Tibial artery (tissue), 4 donors: ENCODE data around the gene ZMYM1.

ENCODE experiments used
- DNase-seq, 2 donors: peaks; one replicate each; pipeline ENCODE4 v3.0.0-alpha.2; 2019
- H3K27ac ChIP-seq, 2 donors: fragments of 200-600 bp; sonication (generic) in 1 of 2; 1 replicate in 1 of 2; 2 replicates in 1 of 2; pipeline ENCODE4 v1.5.1; 2018 to 2019; ENCODE audit warnings: mild to moderate bottlenecking in 1 of 2
- H3K27me3 ChIP-seq, 2 donors: fragments of 200-600 bp; sonication (generic) in 1 of 2; one replicate each; pipeline versions ENCODE4 v1.5.1 to v1.6.0; 2016 to 2019
- H3K36me3 ChIP-seq, 3 donors: fragments of 200-600 bp; sonication (generic) in 2 of 3; one replicate each; pipeline ENCODE4 v1.5.1; 2016 to 2019; ENCODE audit warnings: mild to moderate bottlenecking in 2 of 3
- H3K4me1 ChIP-seq, 4 donors: fragments of 200-600 bp; sonication (generic) in 2 of 4; 1 replicate in 3 of 4; 2 replicates in 1 of 4; pipeline ENCODE4 v1.5.1; 2016 to 2019
- H3K4me3 ChIP-seq, 2 donors: fragments of 200-600 bp; sonication (generic) in 1 of 2; 1 replicate in 1 of 2; 2 replicates in 1 of 2; pipeline ENCODE4 v1.5.1; 2018 to 2019; ENCODE audit warnings: mild to moderate bottlenecking in 2 of 2
- H3K9me3 ChIP-seq, 3 donors: fragments of 200-600 bp; sonication (generic) in 1 of 3; one replicate each; pipeline ENCODE4 v1.5.1; 2016 to 2019
- CTCF ChIP-seq, 2 experiments: fragments of 200-600 bp in 1 of 2; fragments of 450-650 bp in 1 of 2; IDR thresholded peaks; one replicate each; pipeline ENCODE4 v1.5.1; 2017 to 2019; ENCODE audit warnings: antibody characterized with exemption in 2 of 2, mild to moderate bottlenecking in 1 of 2, moderate library complexity in 1 of 2
- intact Hi-C: fragments of 100-400 bp; cut with DNase I; formaldehyde crosslinking; loops from one replicate; pipeline ENCODE4 v1.15.0; 2023; ENCODE audit warnings: low total_unique reads

Gene ZMYM1

GRCh38 chr1:35033346-35033745 lies 45.8 kb upstream of the ZMYM1 start:
- H3K4me1 ChIP-seq: peaks cover 0 to 24% (median 14%) of the 10 kb centered on the region in 4 donors
- H3K36me3 ChIP-seq: no peaks in the 10 kb centered on the region
- intact Hi-C loops: loop anchor here (10.0 kb wide), 1 partner anchor 49 kb away; the partner anchor contains the start of gene TMEM35B
- no peak overlapping the region for H3K4me3 ChIP-seq
- no peak for DNase-seq
- H3K27ac ChIP-seq: no peak overlapping the region
- no peaks in the 10 kb centered on the region for H3K27me3 ChIP-seq
- TF ChIP-seq CTCF (IDR thresholded peaks at IDR 0.05): no peak
- peaks cover 0 to 5% (median 0%) of the 10 kb centered on the region in 3 donors for H3K9me3 ChIP-seq

GRCh38 chr1:35036621-35037020 lies 42.6 kb upstream of the ZMYM1 start:
- H3K4me1 ChIP-seq: peaks cover 0 to 3% (median 0%) of the 10 kb centered on the region in 4 donors
- no peak overlapping the region for H3K4me3 ChIP-seq
- H3K27me3 ChIP-seq: no peaks in the 10 kb centered on the region
- H3K27ac ChIP-seq: no peak overlapping the region
- TF ChIP-seq CTCF (IDR thresholded peaks at IDR 0.05): no peak
- H3K36me3 ChIP-seq: no peaks in the 10 kb centered on the region
- DNase-seq: no peak
- peaks cover 0 to 14% (median 0%) of the 10 kb centered on the region in 3 donors for H3K9me3 ChIP-seq
- intact Hi-C loops: loop anchor here (10.0 kb wide), 1 partner anchor 52 kb away; the partner anchor contains the start of gene TMEM35B

- Histone ChIP-seq H3K4me3 (no peak overlapping the region), H3K9me3 (peaks cover 0 to 14% (median 0%) of the 10 kb centered on the region in 3 donors), H3K27ac (no peak overlapping the region), H3K36me3 (no peaks in the 10 kb centered on the region), H3K27me3 (no peaks in the 10 kb centered on the region), H3K4me1 (peaks cover 0 to 1% (median 0%) of the 10 kb centered on the region in 4 donors)
- intact Hi-C loops: loop anchor here (10.0 kb wide), 1 partner anchor 52 kb away; the partner anchor contains the start of gene TMEM35B
- no peak for TF ChIP-seq CTCF (IDR thresholded peaks at IDR 0.05)
- no peak for DNase-seq
Measured at GRCh38 chr1:35037206-35037605, 42.0 kb upstream of the ZMYM1 start.

GRCh38 chr1:35038723-35039122 lies 40.5 kb upstream of the ZMYM1 start:
- Histone ChIP-seq H3K9me3 (peaks cover 0 to 9% (median 0%) of the 10 kb centered on the region in 3 donors), H3K27me3 (no peaks in the 10 kb centered on the region), H3K4me1 (no peaks in the 10 kb centered on the region), H3K36me3 (no peaks in the 10 kb centered on the region), H3K4me3 (no peak overlapping the region), H3K27ac (no peak overlapping the region)
- intact Hi-C loops: loop anchor here (10.0 kb wide), 1 partner anchor 54 kb away; the partner anchor contains the start of gene TMEM35B
- TF ChIP-seq CTCF (IDR thresholded peaks at IDR 0.05): no peak
- no peak for DNase-seq

GRCh38 chr1:35043498-35043897 lies 35.7 kb upstream of the ZMYM1 start:
- DNase-seq: no peak
- no peaks in the 10 kb centered on the region for H3K27me3 ChIP-seq
- H3K4me3 ChIP-seq: no peak overlapping the region
- no peaks in the 10 kb centered on the region for H3K36me3 ChIP-seq
- H3K9me3 ChIP-seq: peaks cover 0 to 8% (median 0%) of the 10 kb centered on the region in 3 donors
- H3K27ac ChIP-seq: no peak overlapping the region
- no peaks in the 10 kb centered on the region for H3K4me1 ChIP-seq
- intact Hi-C loops: no loop called here
- TF ChIP-seq CTCF (IDR thresholded peaks at IDR 0.05): no peak

- no peaks in the 10 kb centered on the region for H3K27me3 ChIP-seq
- peaks cover 0 to 8% (median 0%) of the 10 kb centered on the region in 3 donors for H3K9me3 ChIP-seq
- no peaks in the 10 kb centered on the region for H3K4me1 ChIP-seq
- no peak for TF ChIP-seq CTCF (IDR thresholded peaks at IDR 0.05)
- DNase-seq: no peak
- no peak overlapping the region for H3K4me3 ChIP-seq
- no peaks in the 10 kb centered on the region for H3K36me3 ChIP-seq
- intact Hi-C loops: no loop called here
- no peak overlapping the region for H3K27ac ChIP-seq
Measured at GRCh38 chr1:35044431-35044830, 34.8 kb upstream of the ZMYM1 start.
